ENCODE data around the gene PRKAR2B. TPM values are rescaled to one million over a fixed set of nuclear protein-coding genes. Genes with fewer than 3 reads are reported as not detected.
"Not testable (repeated sequence)": the region's sequence is repeated elsewhere in the genome, so short reads cannot be mapped to it uniquely, and the experiment has no call there.

PRKAR2B gene
- total RNA-seq, 3 donors from 2014 or later: 34.7 to 252 (median 64.1) TPM

DNA sequence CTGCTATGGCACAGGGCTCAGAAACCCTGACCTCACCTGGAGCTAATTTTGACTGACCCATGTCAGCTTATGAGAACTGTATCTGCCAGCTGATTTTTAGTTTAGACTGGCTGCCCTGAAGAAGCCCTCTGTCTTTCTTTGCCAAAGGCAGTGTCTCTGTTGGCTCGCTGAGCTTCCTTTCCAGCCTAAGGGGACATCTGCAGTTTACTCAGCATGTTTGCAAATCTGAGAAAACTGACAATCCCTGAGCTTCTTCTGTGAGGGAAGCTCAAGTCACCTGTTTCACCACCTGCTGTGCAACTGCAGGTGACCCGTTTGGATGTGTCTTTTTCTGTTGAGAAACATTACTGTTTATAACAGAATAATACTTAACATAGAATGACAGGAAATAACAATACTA is 46.0 kb downstream of the PRKAR2B start:
- no peaks in the 10 kb centered on the region for H3K27me3 ChIP-seq
- H3K36me3 ChIP-seq: no peaks in the 10 kb centered on the region
- TF ChIP-seq, protein P1, sequence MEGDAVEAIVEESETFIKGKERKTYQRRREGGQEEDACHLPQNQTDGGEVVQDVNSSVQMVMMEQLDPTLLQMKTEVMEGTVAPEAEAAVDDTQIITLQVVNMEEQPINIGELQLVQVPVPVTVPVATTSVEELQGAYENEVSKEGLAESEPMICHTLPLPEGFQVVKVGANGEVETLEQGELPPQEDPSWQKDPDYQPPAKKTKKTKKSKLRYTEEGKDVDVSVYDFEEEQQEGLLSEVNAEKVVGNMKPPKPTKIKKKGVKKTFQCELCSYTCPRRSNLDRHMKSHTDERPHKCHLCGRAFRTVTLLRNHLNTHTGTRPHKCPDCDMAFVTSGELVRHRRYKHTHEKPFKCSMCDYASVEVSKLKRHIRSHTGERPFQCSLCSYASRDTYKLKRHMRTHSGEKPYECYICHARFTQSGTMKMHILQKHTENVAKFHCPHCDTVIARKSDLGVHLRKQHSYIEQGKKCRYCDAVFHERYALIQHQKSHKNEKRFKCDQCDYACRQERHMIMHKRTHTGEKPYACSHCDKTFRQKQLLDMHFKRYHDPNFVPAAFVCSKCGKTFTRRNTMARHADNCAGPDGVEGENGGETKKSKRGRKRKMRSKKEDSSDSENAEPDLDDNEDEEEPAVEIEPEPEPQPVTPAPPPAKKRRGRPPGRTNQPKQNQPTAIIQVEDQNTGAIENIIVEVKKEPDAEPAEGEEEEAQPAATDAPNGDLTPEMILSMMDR (IDR thresholded peaks at IDR 0.05): no peak
- TF ChIP-seq POLR2A (IDR thresholded peaks at IDR 0.05) (no peak), POLR2AphosphoS5 (IDR thresholded peaks at IDR 0.05) (no peak)
- no peak overlapping the region for H3K4me3 ChIP-seq
- no peak overlapping the region for H3K27ac ChIP-seq
- intact Hi-C loops (cut with DNase I; ENCODE audit: low total_unique reads): no loop called here
- no peaks in the 10 kb centered on the region for H3K9me3 ChIP-seq
- no peaks in the 10 kb centered on the region for H3K4me1 ChIP-seq
- no peak for DNase-seq (ENCODE audit: low spot score in 2 of 2)

DNA sequence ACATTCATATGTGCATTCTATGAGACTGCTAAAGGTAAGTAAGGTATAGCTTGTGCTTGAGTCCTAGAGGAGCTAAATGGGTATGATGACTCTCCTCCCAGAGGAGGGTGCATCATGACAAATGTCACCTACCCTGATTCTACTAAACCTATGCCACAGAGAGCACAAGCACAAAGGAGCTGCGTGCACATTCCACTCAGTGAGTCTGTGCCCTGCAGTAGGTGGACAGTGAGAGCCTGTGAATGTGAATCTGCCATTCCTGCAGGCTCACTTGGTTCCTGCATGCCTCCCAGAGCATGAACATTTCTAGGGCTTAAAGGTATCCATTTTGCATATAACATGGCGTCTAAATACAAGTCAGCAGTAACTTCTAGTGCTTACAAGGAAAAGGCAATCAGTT is 46.8 kb downstream of the PRKAR2B start:
- TF ChIP-seq POLR2AphosphoS5 (IDR thresholded peaks at IDR 0.05) (no peak), POLR2A (IDR thresholded peaks at IDR 0.05) (no peak)
- TF ChIP-seq, protein P1 (IDR thresholded peaks at IDR 0.05): no peak
- Histone ChIP-seq H3K9me3 (no peaks in the 10 kb centered on the region), H3K27me3 (no peaks in the 10 kb centered on the region), H3K36me3 (no peaks in the 10 kb centered on the region), H3K4me1 (no peaks in the 10 kb centered on the region), H3K4me3 (no peak overlapping the region), H3K27ac (no peak overlapping the region)
- intact Hi-C loops (cut with DNase I; ENCODE audit: low total_unique reads): no loop called here
- no peak for DNase-seq (ENCODE audit: low spot score in 2 of 2)

DNA sequence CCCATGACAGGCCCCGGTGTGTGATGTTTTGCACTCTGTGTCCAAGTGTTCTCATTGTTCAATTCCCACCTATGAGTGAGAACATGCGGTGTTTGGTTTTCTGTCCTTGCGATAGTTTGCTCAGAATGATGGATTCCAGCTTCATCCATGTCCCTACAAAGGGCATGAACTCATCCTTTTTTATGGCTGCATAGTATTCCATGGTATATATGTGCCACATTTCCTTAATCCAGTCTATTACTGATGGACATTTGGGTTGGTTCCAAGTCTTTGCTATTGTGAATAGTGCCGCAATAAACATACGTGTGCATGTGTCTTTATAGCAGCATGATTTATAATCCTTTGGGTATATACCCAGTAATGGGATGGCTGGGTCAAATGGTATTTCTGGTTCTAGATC is 49.2 kb downstream of the PRKAR2B start:
- intact Hi-C loops (cut with DNase I; ENCODE audit: low total_unique reads); H3K4me3 ChIP-seq; H3K4me1 ChIP-seq; H3K27me3 ChIP-seq; H3K27ac ChIP-seq; H3K9me3 ChIP-seq; H3K36me3 ChIP-seq; DNase-seq (ENCODE audit: low spot score in 2 of 2): not testable (repeated sequence)

DNA sequence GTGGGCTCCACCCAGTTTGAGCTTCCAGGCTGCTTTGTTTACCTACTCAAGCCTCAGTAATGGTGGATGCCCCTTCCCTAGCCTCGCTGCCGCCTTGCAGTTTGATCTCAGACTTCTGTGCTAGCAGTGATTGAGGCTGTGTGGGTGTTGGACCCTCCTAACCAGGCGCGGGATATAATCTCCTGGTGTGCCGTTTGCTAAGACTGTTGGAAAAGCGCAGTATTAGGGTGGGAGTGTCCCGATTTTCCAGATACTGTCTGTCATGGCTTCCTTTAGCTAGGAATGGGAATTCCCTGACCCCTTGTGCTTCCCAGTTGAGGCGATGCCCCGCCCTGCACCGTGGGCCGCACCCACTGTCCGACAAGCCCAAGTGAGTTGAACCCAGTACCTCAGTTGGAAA is 54.6 kb downstream of the PRKAR2B start:
- H3K9me3 ChIP-seq; H3K27me3 ChIP-seq; H3K36me3 ChIP-seq; H3K27ac ChIP-seq; H3K4me3 ChIP-seq; intact Hi-C loops (cut with DNase I; ENCODE audit: low total_unique reads); DNase-seq (ENCODE audit: low spot score in 2 of 2); H3K4me1 ChIP-seq: not testable (repeated sequence)

DNA sequence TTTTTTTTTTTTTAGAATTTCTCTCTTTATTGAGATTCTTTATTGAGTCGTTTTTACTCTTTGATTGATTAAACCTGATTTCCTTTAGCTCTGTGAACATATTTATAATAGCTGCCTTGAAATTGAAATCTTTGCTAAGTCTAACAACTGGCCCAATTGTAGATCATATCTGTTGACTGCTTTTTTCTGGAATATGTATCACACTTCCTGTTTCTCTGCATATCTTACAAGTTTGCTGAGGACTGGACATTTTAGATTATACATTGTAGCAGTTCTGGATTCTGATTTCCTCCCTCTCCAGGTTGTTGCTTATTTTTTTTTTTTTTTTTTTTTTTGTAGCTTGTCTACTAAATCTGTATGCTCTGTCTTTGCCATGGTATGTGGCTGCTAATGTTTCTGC is 56.3 kb downstream of the PRKAR2B start:
- no peak for DNase-seq (ENCODE audit: low spot score in 2 of 2)
- H3K27ac ChIP-seq: no peak overlapping the region
- intact Hi-C loops (cut with DNase I; ENCODE audit: low total_unique reads): no loop called here
- no peaks in the 10 kb centered on the region for H3K4me1 ChIP-seq
- TF ChIP-seq POLR2A (IDR thresholded peaks at IDR 0.05) (no peak), POLR2AphosphoS5 (IDR thresholded peaks at IDR 0.05) (no peak)
- TF ChIP-seq, protein P1 (IDR thresholded peaks at IDR 0.05): no peak
- no peaks in the 10 kb centered on the region for H3K27me3 ChIP-seq
- H3K4me3 ChIP-seq: no peak overlapping the region
- H3K36me3 ChIP-seq: no peaks in the 10 kb centered on the region
- H3K9me3 ChIP-seq: peaks cover 7 to 10% of the 10 kb centered on the region in 2 donors

DNA sequence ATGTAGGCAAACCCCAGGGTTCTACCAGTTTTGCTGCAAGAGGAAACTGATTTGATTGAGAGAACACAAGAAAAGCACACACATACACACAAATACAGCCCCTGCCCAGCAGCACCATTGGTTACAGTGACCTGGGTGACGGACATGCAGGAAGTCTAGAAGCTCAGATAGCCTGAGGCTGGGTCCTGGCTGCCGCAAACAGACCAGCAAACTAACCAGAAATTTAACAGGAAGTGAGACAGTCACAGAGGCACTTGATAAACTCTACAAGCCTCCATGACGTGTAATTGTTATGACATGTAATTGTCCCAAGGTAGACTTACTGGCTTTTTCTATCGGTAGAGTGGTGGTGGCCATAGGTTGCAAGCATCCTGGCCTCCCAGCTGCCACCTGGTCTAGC is 58.9 kb downstream of the PRKAR2B start:
- Histone ChIP-seq H3K9me3 (peaks cover 7 to 10% of the 10 kb centered on the region in 2 donors), H3K36me3 (no peaks in the 10 kb centered on the region), H3K4me3 (no peak overlapping the region), H3K27ac (peak overlapping the region; percentile 26 to 62), H3K27me3 (no peaks in the 10 kb centered on the region), H3K4me1 (no peaks in the 10 kb centered on the region)
- TF ChIP-seq, protein P1 (IDR thresholded peaks at IDR 0.05): no peak
- TF ChIP-seq POLR2A (IDR thresholded peaks at IDR 0.05): no peak
- no peak for TF ChIP-seq POLR2AphosphoS5 (IDR thresholded peaks at IDR 0.05)
- peak; percentile 30 to 67 for DNase-seq (ENCODE audit: low spot score in 2 of 2)
- intact Hi-C loops (cut with DNase I; ENCODE audit: low total_unique reads): no loop called here

All from breast epithelium (tissue), 4 donors.